K562 (cell line): ENCODE measurements around the gene GRID2IP. TPM values are rescaled to one million over a fixed set of nuclear protein-coding genes. Genes with fewer than 3 reads are reported as not detected.

ENCODE experiments used
- BDP1 ChIP-seq: IDR thresholded peaks from 3 replicates; pipeline ENCODE4 v1.6.1; 2011; ENCODE audit not compliant: insufficient read length, insufficient read depth
- FOXO4 ChIP-seq: fragments of 450-650 bp; formaldehyde crosslinking; IDR thresholded peaks from 2 replicates; pipeline ENCODE4 v1.4.0; 2020; ENCODE audit warnings: mild to moderate bottlenecking, moderate library complexity
- MED1 ChIP-seq: sonication (generic); formaldehyde crosslinking; IDR thresholded peaks from 2 replicates; pipeline ENCODE4 v1.8.1; 2023; ENCODE audit warnings: missing genetic modification reagents, borderline replicate concordance
- MTA3 ChIP-seq: fragments of 450-650 bp; formaldehyde crosslinking; IDR thresholded peaks from 2 replicates; pipeline ENCODE4 v1.6.1; 2017; ENCODE audit warnings: mild to moderate bottlenecking, borderline replicate concordance
- SFPQ ChIP-seq: fragments of 200-400 bp; formaldehyde crosslinking; IDR thresholded peaks from 2 replicates; pipeline ENCODE4 v1.6.1; 2017; ENCODE audit warnings: mild to moderate bottlenecking, low read depth, low read length, moderate library complexity
- SMARCA4 ChIP-seq: fragments of 450-650 bp; IDR thresholded peaks from 2 replicates; pipeline ENCODE4 v1.6.1; 2016
- TARDBP ChIP-seq: fragments of 450-650 bp; IDR thresholded peaks from 2 replicates; pipeline ENCODE4 v1.6.1; 2016
- THRB ChIP-seq: fragments of 450-650 bp; formaldehyde crosslinking; conservative IDR thresholded peaks from 2 replicates; pipeline ENCODE4 v1.4.0; 2022; ENCODE audit warnings: mild to moderate bottlenecking, missing genetic modification characterization
- ZMIZ1 ChIP-seq, 2 experiments: fragments of 150-350 bp in 1 of 2; IDR thresholded peaks; 2 replicates each; pipeline ENCODE4 v1.6.1; 2012 to 2016; ENCODE audit warnings: low read depth in 2 of 2, low read length in 2 of 2, mild to moderate bottlenecking in 1 of 2, moderate library complexity in 1 of 2
- ZNF407 ChIP-seq: fragments of 450-650 bp; IDR thresholded peaks from 2 replicates; pipeline ENCODE4 v1.6.1; 2016; ENCODE audit warnings: low read depth
- ZNF583 ChIP-seq: fragments of 250-450 bp; sonication (Bioruptor Pico); IDR thresholded peaks from 2 replicates; pipeline ENCODE4 v1.4.0; 2020
- polyA plus RNA-seq, 8 experiments: library from polyadenylated mRNA; depleted of rRNA in 4 of 8; stranded (reverse) in 5 of 8; unstranded in 3 of 8; fragments of >200 nt; fragmentation: Nextera tagmentation in 2 of 8; fragmentation: Illumina TruSeq in 1 of 8; extraction: Ambion mirVana in 2 of 8; extraction: Trizol in 1 of 8; gene quantifications; 2 replicates each; pipeline versions ENCODE4 v1.2.1 to v1.2.3, GENCODE V29; 2011 to 2014; ENCODE audit warnings: inconsistent platforms in 1 of 8, missing spikeins in 1 of 8
- total RNA-seq, 7 experiments: library from RNA; depleted of rRNA in 6 of 7; stranded (reverse); fragments of >200 nt in 6 of 7; fragmentation: Illumina TruSeq in 2 of 7; extraction: Trizol in 2 of 7; gene quantifications; 2 replicates each; pipeline versions ENCODE4 v1.2.1 to v1.2.3, GENCODE V29; 2011 to 2021; ENCODE audit warnings: low replicate concordance in 1 of 7

GRID2IP gene
- total and polyA plus RNA-seq, 9 of the 15 experiments (the other 6 are each of a cell fraction or from before 2014, with no cell fraction given), result not detected

GRCh38 chr7:6451224-6451705 lies 100.0 kb downstream of the GRID2IP start (continued):
- TF ChIP-seq MTA3, result peak; percentile 78
- no peak for TF ChIP-seq BDP1
- TF ChIP-seq ZNF583 (CRISPR knock-in tag), result no peak
- TF ChIP-seq ZMIZ1 (IDR thresholded peaks at IDR 0.05; ENCODE audit: low read depth in 2 of 2, low read length in 2 of 2), result peak; percentile 34 to 94; a peak in 3 of 4 replicates
- TF ChIP-seq TARDBP, result peak; percentile 70; the same call in 1 of the 2 replicates
- TF ChIP-seq SFPQ, result no peak
- no peak for TF ChIP-seq FOXO4 (CRISPR knock-in tag)
- no peak for TF ChIP-seq ZNF407
- TF ChIP-seq MED1, result no peak
- peak; percentile 5; the same call in 1 of the 2 replicates for TF ChIP-seq THRB (CRISPR knock-in tag)
- TF ChIP-seq SMARCA4, result peak; percentile 98
